ENCODE measurements around the gene REEP5. TPM values are rescaled to one million over a fixed set of nuclear protein-coding genes. Genes with fewer than 3 reads are reported as not detected.

Gene REEP5
- total and polyA plus RNA-seq, 9 of the 15 experiments (the other 6 are each of a cell fraction or from before 2014, with no cell fraction given): 14.7 to 102 (median 36.0) TPM

GRCh38 chr5:112921833-112922817, at the start of gene REEP5 (continued):
- TF ChIP-seq CLOCK (CRISPR knock-in tag; IDR thresholded peaks at IDR 0.05; ENCODE audit: borderline replicate concordance) (no peak), ZC3H11A (IDR thresholded peaks at IDR 0.05; ENCODE audit: low read depth, low read length) (no peak), BRD4 (IDR thresholded peaks at IDR 0.05) (no peak), TAF9B (IDR thresholded peaks at IDR 0.05; ENCODE audit: partially characterized antibody) (no peak), OTX1 (CRISPR knock-in tag; IDR thresholded peaks at IDR 0.05) (no peak), GABPA (tag; conservative IDR thresholded peaks at IDR 0.05; ENCODE audit: low read depth) (no peak; the same call in 1 of the 2 replicates), PPARD (CRISPR knock-in tag; IDR thresholded peaks at IDR 0.05) (no peak), GATAD2B (IDR thresholded peaks at IDR 0.05; ENCODE audit: borderline replicate concordance) (peak; percentile 93), ZNF12 (CRISPR knock-in tag; IDR thresholded peaks at IDR 0.05) (no peak), ZNF551 (CRISPR knock-in tag; IDR thresholded peaks at IDR 0.05) (no peak), SMAD2 (IDR thresholded peaks at IDR 0.05; ENCODE audit: low read depth, low read length) (no peak), MIER1 (IDR thresholded peaks at IDR 0.05; ENCODE audit: low read depth) (no peak), ZNF583 (CRISPR knock-in tag; IDR thresholded peaks at IDR 0.05) (no peak), ZNF175 (CRISPR knock-in tag; IDR thresholded peaks at IDR 0.05; ENCODE audit: low read depth) (no peak), JUNB (CRISPR knock-in tag; conservative IDR thresholded peaks at IDR 0.05) (no peak), SIRT6 (IDR thresholded peaks at IDR 0.05; ENCODE audit: low read depth, low read length) (no peak), ZNF778 (CRISPR knock-in tag; IDR thresholded peaks at IDR 0.05) (no peak), CHD1 (IDR thresholded peaks at IDR 0.05; ENCODE audit: low read length) (peak; percentile 26), CAMTA2 (CRISPR knock-in tag; conservative IDR thresholded peaks at IDR 0.05) (no peak), ZNF174 (CRISPR knock-in tag; IDR thresholded peaks at IDR 0.05) (no peak), GTF2E2 (tag; IDR thresholded peaks at IDR 0.05) (peak; percentile 71; the same call in 1 of the 2 replicates)
- TF ChIP-seq, protein P1, sequence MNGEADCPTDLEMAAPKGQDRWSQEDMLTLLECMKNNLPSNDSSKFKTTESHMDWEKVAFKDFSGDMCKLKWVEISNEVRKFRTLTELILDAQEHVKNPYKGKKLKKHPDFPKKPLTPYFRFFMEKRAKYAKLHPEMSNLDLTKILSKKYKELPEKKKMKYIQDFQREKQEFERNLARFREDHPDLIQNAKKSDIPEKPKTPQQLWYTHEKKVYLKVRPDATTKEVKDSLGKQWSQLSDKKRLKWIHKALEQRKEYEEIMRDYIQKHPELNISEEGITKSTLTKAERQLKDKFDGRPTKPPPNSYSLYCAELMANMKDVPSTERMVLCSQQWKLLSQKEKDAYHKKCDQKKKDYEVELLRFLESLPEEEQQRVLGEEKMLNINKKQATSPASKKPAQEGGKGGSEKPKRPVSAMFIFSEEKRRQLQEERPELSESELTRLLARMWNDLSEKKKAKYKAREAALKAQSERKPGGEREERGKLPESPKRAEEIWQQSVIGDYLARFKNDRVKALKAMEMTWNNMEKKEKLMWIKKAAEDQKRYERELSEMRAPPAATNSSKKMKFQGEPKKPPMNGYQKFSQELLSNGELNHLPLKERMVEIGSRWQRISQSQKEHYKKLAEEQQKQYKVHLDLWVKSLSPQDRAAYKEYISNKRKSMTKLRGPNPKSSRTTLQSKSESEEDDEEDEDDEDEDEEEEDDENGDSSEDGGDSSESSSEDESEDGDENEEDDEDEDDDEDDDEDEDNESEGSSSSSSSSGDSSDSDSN (IDR thresholded peaks at IDR 0.05; ENCODE audit: borderline replicate concordance in 1 of 2, low read depth in 2 of 2, low read length in 2 of 2): peak in 1 of 2 experiments; percentile 97; a peak in 3 of 4 replicates
